GM21717 (cell line): Measurements from ENCODE around the gene STX5.
"Not testable (repeated sequence)": the region's sequence is repeated elsewhere in the genome, so short reads cannot be mapped to it uniquely, and the experiment has no call there.

Experiments used
- ATAC-seq: cut with Tn5 transposase; IDR thresholded peaks from one replicate; pipeline ENCODE4 v1.9.1; 2021; ENCODE audit warnings: mild to moderate bottlenecking, moderate library complexity; ENCODE audit not compliant: unreplicated experiment

The STX5 gene

DNA sequence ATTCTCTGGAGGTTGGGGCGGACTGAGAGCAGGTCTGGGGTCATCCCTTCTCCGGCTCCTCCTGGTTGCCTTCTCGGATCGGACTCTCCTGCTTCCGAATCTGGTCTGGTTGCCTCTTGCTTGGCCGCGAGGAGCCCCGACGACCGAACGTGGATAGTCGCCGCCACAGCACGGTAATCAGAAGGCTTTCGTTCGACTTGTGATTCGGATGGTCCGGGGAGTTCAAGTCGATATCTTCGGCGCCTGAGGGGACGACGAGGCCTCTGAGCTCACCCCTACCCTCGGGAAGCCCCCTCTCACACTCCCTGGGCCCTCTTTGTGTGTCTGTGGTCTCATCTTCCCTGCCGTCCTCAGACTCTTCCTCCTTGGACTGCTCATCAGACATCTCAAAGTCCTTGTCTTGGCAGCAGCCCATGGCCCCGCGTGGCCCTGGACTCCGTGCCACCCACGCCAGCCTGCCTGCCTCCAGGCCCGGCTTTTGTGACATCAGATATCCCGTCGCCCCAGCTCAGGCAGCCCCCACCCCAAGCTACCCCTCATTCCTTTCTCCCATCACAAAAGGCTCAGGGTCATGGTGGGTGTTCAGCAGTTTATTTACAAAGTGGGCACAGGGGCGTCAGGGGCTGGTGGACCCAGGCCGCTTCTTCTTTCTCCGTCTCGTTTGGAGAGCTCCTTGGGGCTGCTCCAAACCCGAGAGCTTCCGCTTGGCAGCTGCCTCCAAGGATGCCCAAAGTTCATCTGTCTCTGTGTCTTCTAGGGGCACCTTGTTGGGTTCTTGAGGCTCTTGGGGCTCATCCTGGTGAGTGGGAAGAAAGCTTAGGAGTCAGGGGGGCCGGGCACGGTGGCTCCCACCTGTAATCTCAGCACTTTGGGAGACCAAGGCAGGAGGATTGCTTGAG, 734 bp upstream of the STX5 start, which contains the start of gene TEX54:
TSS of gene TEX54 (minus strand) at position 506 of the 899 bp plus-strand sequence.
- ATAC-seq: no peak

DNA sequence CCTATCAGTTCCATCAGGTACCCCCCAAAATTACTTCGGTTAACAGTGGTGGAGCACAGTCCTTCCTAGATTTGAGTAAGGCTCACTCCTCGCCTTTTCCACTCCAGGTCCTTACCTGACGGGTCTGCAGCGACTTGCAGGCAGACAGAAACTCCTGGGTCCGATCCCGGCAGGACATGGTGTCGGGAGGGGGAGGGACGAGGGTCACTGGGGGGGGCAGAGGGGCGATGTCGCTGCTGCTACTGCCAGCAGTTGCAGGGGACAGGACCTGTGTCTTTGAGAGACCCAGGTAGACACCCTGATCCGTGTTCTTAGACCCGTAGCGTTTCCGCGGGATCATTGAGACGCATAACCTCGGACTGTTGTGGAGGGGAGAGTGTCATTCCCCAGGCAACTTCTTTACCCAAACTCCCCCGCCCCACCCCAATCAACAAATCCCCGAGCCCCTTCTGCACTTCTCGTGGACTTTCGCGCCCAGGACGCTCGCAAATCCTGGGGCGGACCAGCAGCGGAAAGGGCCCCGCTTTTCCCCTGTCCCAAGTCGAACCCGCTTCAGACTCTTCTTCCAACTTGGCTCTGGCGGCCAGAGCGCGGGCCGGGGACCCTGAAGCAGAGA, 839 bp downstream of the STX5 start:
- ATAC-seq: no peak

DNA sequence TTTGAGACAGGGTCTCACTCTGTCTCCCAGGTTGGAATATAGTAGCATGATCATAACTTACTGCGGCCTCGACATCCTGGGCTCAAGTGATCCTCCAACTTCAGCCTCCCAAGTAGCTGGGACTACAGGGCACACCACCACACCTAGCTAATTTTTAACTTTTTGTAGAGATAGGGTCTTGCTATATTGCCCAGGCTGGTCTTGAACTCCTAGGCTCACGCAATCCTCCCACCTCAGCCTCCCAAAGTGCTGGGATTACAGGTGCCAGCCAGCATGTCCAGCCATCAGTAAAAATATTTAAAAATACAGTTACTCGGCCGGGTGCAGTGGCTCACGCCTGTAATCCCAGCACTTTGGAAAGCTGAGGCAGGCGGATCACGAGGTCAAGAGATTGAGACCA, 3.7 kb downstream of the STX5 start:
- ATAC-seq: not testable (repeated sequence)

- no peak for ATAC-seq
Measured at GRCh38 chr11:62823677-62824076, 8.2 kb downstream of the STX5 start.

DNA sequence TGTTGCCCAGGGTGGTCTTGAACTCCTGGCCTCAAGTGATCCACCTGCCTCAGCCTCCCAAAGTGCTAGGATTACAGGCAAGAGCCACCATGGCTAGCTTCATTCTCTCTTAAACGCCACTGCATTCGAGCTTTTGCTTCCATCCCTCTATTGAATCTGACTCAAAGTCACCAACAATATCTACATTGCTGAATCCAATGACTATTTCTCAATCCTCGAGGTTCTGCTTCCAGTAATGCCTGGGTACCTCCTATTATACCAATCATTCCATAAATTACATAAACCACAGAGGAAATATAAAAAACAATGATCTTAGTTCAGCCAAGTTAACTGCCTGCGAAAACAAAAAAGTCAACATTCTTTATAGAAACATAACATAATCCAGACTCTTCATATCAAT, 14.7 kb downstream of the STX5 start:
- ATAC-seq: no peak

- no peak for ATAC-seq
Measured at GRCh38 chr11:62816557-62816956, 15.3 kb downstream of the STX5 start.

DNA sequence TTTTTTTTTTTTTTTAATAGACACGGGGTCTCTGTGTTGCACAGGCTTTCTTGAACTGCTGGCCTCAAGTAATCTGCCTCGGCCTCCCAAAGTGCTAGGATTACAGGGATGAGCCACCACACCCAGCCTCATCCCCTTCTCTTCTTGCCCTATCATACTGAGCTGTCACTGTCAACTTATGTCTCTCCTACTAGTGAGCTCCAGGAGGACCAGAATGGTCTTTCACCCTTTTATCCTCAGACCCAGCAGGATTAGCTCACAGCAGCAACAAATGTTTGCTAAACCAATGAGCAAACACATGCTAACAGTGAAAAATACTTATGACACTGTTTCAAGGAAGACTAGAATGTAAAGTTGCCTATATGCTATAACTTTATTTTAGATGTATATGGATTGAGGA, 20.2 kb downstream of the STX5 start:
- ATAC-seq: no peak

DNA sequence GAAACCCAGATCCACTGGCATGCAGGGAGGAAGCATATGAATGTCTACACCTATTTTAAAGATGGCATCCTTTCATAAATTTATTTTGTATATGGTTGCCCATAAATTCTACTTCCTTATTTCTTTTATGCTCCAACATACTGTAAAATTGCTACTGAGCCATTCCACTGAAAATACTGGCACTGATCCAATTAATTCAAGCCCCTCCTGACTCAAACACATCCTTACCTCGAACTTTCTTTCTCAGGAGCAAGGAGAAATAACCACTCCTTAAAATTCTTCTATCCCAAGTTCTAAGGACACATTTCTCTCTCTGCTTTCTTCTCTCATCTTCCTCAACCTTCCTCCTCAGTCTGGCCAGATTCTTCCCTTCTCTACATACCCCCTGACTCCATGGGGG, 21.1 kb downstream of the STX5 start:
- ATAC-seq: no peak

GRCh38 chr11:62806611-62807121, 25.2 kb downstream of the STX5 start:
- ATAC-seq: no peak

DNA sequence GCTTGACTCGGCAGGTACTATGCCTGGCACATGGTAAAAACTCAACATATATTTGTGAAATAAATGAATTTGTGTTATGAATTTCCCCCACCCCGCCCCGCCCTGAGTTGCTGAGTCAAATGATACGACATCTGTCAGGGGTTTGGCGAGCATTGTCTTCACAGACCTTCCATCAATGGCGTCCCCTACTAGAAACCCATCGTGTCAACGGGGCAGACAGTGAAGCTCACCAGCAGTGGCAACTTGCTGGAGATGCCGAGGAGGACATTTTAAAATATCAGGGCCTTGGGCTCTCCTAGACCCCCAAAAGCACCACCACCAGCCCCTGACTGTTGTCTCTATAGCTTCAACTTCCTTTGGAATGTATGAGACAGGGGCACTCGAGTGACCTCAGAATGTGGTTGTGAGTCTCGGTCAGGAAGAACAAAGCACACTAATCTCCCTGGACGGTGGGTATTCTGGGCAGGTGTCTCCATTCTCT, 25.9 kb downstream of the STX5 start:
- ATAC-seq: no peak

DNA sequence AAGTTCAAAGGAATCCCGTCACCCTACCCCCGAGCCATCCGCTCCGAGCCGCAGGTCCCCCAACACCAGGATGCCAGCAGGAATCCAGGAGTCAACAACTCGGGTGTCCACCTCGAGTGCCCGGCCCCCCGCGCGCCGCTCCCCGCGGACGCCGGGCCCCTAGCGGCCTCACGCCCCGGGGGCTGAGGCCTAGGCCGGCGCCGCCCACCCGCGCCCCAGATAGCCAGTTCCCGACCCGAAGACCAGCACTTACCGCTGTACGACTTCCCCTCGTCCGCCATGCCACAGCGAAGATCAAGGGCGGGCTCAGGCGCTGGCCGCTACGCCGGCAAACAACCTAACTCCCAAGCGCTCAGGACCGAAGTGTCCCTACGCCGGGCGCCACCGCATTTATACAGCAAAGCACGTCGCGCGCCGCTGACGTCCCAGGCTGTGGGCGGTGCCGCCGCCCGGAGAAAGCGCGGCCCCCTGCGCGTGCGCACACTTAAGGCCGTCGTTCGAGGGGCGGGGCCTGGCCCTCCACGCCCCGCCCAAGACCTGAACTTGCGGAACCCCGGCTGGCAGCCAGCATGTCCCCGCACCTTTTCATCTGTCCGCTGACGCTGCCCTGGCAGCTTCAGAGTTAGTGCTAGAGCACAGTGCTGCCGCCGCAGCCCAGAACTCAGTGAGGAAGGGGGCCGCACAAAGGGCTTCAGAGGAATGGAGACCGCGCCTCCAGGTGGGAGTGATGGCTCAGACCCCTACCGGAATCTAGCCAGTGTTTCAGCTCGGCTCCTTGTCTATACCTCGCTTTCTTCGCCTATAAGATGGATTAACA, 26.6 kb downstream of the STX5 start, which contains the start of gene NXF1:
TSS of gene NXF1 (minus strand) at position 365 of the 817 bp plus-strand sequence. CDS start at position 281, 84 bp downstream.
- ATAC-seq: peak; percentile 71

- peak; percentile 2 for ATAC-seq
Measured at GRCh38 chr11:62804310-62805075, 27.4 kb downstream of the STX5 start.

DNA sequence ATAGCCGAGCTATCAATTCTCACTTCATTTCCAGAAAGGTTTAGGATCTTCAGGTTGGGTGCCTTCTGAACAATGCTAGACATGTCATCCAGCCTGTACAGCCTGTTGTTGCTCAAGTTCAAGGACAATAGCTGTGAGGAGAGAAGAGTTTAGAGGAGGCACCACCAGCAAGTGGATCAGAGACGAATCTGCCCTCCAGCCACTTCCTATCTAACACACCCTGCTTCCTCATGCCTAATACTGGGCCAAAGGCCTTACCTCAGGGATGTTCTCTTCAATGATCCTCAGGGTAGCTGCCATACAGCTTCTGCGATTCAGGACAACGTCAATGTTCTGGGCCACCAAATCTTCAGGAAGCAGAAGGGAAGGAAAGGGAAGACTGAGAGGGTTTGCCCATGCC, 30.8 kb downstream of the STX5 start:
- no peak for ATAC-seq

GRCh38 chr11:62799486-62799885, 32.4 kb downstream of the STX5 start:
- ATAC-seq: no peak

DNA sequence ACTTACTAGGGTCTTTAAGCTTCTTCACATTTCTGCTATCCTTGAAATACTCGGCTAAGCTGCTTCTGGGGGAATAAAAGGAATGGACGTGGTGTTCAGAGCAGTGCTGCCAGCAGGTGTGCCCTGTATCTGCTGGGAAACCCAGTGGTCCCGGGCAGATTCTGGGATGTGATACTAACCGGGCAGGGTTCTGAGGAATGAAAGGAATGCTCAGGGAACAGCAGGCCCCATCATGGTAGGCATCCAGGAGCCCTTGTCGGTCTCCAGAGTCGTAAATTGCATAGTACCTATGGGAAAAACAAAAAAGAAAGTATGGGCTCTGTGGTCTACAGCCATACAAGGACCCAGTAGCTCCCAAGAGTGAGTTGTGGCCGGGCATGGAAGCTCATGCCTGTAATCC, 35.6 kb downstream of the STX5 start:
- ATAC-seq: no peak

GRCh38 chr11:62794201-62794775, 37.6 kb downstream of the STX5 start:
- no peak for ATAC-seq

GRCh38 chr11:62792202-62792575, 39.7 kb downstream of the STX5 start:
- ATAC-seq: no peak

- ATAC-seq: peak; percentile 64
Measured at GRCh38 chr11:62791501-62792201, 40.2 kb downstream of the STX5 start, which contains the start of gene TMEM223. TMEM223 (minus strand) TSS chr11:62792006; CDS start chr11:62791994, 12 bp downstream.

- ATAC-seq: no peak
Measured at GRCh38 chr11:62789576-62789975, 42.3 kb downstream of the STX5 start.
